ENCODE results near the gene DAPK2. TPM values are rescaled to one million over a fixed set of nuclear protein-coding genes. Genes with fewer than 3 reads are reported as not detected.
A peak's percentile ranks its signal among the peaks of the same experiment; 100 is the strongest.

DAPK2 gene
- total RNA-seq, 2 donors from 2014 or later = 28.8 to 57.6 TPM

GRCh38 chr15:63987796-63988378, 58.4 kb downstream of the DAPK2 start:
- Histone ChIP-seq H3K27me3 (no peaks in the 10 kb centered on the region), H3K27ac (peak overlapping the region; percentile 89 to 90), H3K4me1 (peaks cover 0 to 72% of the 10 kb centered on the region in 2 donors), H3K4me3 (no peak overlapping the region), H3K36me3 (no peaks in the 10 kb centered on the region), H3K9me3 (no peaks in the 10 kb centered on the region)
- no peak for TF ChIP-seq CTCF (IDR thresholded peaks at IDR 0.05)
- DNase-seq (ENCODE audit: low spot score) = no peak

GRCh38 chr15:63986751-63987341, 59.4 kb downstream of the DAPK2 start:
- Histone ChIP-seq H3K27ac (peak overlapping the region; percentile 89 to 90), H3K4me1 (peaks cover 0 to 72% of the 10 kb centered on the region in 2 donors)

GRCh38 chr15:63986185-63986680, 60.1 kb downstream of the DAPK2 start:
- no peaks in the 10 kb centered on the region for H3K36me3 ChIP-seq
- H3K4me3 ChIP-seq = no peak overlapping the region
- H3K4me1 ChIP-seq = peaks cover 0 to 69% of the 10 kb centered on the region in 2 donors
- H3K9me3 ChIP-seq = no peaks in the 10 kb centered on the region
- TF ChIP-seq CTCF (IDR thresholded peaks at IDR 0.05) = no peak
- H3K27ac ChIP-seq = peak overlapping the region; percentile 89 to 90
- H3K27me3 ChIP-seq = no peaks in the 10 kb centered on the region
- DNase-seq (ENCODE audit: low spot score) = no peak

More at GRCh38 chr15:63986751-63987341, 59.4 kb downstream of the DAPK2 start:
- no peak for TF ChIP-seq CTCF (IDR thresholded peaks at IDR 0.05)
- Histone ChIP-seq H3K36me3 (no peaks in the 10 kb centered on the region), H3K9me3 (no peaks in the 10 kb centered on the region), H3K4me3 (no peak overlapping the region), H3K27me3 (no peaks in the 10 kb centered on the region)
- no peak for DNase-seq (ENCODE audit: low spot score)

GRCh38 chr15:63985221-63986184, 60.8 kb downstream of the DAPK2 start:
- H3K4me1 ChIP-seq = peaks cover 0 to 62% of the 10 kb centered on the region in 2 donors
- H3K36me3 ChIP-seq = no peaks in the 10 kb centered on the region
- DNase-seq (ENCODE audit: low spot score) = peak; percentile 93
- H3K27ac ChIP-seq = peak overlapping the region; percentile 89 to 90
- H3K9me3 ChIP-seq = no peaks in the 10 kb centered on the region
- H3K4me3 ChIP-seq = no peak overlapping the region
- no peaks in the 10 kb centered on the region for H3K27me3 ChIP-seq
- no peak for TF ChIP-seq CTCF (IDR thresholded peaks at IDR 0.05)

- Histone ChIP-seq H3K9me3 (no peaks in the 10 kb centered on the region), H3K27ac (peak overlapping the region; percentile 80 to 89), H3K4me3 (no peak overlapping the region), H3K27me3 (no peaks in the 10 kb centered on the region), H3K36me3 (no peaks in the 10 kb centered on the region), H3K4me1 (peaks cover 0 to 72% of the 10 kb centered on the region in 2 donors)
- no peak for DNase-seq (ENCODE audit: low spot score)
- TF ChIP-seq CTCF (IDR thresholded peaks at IDR 0.05) = no peak
Observed at GRCh38 chr15:63984331-63984730, 62.0 kb downstream of the DAPK2 start.

Measured in right atrium auricular region (tissue), 2 donors.